Body of pancreas (tissue), 4 donors: ENCODE measurements around the gene ZCCHC7. TPM values are rescaled to one million over a fixed set of nuclear protein-coding genes. Genes with fewer than 3 reads are reported as not detected.

Experiments used
- ATAC-seq: fragments of 150-250 bp; one replicate; pipeline ENCODE4 v1.9.1; 2016
- DNase-seq, 4 donors: peaks; one replicate each; pipeline ENCODE4 v3.0.0-alpha.2; 2019
- H3K27ac ChIP-seq, 4 donors: fragments of 200-600 bp; sonication (generic); 1 replicate in 3 of 4; 2 replicates in 1 of 4; pipeline versions ENCODE4 v1.5.1 to v1.6.1; 2016 to 2019; ENCODE audit warnings: mild to moderate bottlenecking in 1 of 4, mixed read lengths in 1 of 4, moderate library complexity in 1 of 4
- H3K27me3 ChIP-seq, 2 donors: fragments of 200-600 bp; sonication (generic); one replicate each; pipeline ENCODE4 v1.6.0; 2016; ENCODE audit warnings: mild to moderate bottlenecking in 1 of 2
- H3K36me3 ChIP-seq, 2 donors: fragments of 200-600 bp; sonication (generic); replicated peaks in 1 of 2; 2 replicates each; pipeline ENCODE4 v1.5.1; 2016; ENCODE audit warnings: low read depth in 2 of 2; ENCODE audit not compliant: insufficient read depth in 1 of 2
- H3K4me1 ChIP-seq: fragments of 200-600 bp; sonication (generic); one replicate; pipeline ENCODE4 v1.6.0; 2016
- H3K4me3 ChIP-seq, 2 donors: fragments of 200-600 bp; sonication (generic); 1 replicate in 1 of 2; 2 replicates in 1 of 2; pipeline ENCODE4 v1.5.1; 2016 to 2019
- H3K9me3 ChIP-seq, 3 donors: fragments of 200-600 bp; sonication (generic); 1 replicate in 2 of 3; 2 replicates in 1 of 3; pipeline ENCODE4 v1.5.1; 2016
- POLR2A ChIP-seq, 3 donors: fragments of 450-650 bp; IDR thresholded peaks; one replicate each; pipeline ENCODE4 v1.6.1; 2016; ENCODE audit warnings: antibody characterized with exemption in 3 of 3, mild to moderate bottlenecking in 2 of 3
- WGBS, 2 donors: methylation state at CpG; one replicate each; pipeline ENCODE4 v1.1.5; 2017; 5-methylcytosine and 5-hydroxymethylcytosine counted together
- intact Hi-C: fragments of 100-400 bp; cut with DNase I; formaldehyde crosslinking; loops from one replicate; pipeline ENCODE4 v1.15.1; 2023
- total RNA-seq, 2 donors: library from RNA; depleted of rRNA; stranded (reverse); fragments of >200 nt; gene quantifications; one replicate each; pipeline ENCODE4 v1.1.0, GENCODE V29; 2016
- TF ChIP-seq, protein P1 (sequence below), 7 experiments: fragments of 450-650 bp in 4 of 7; fragments of 200-600 bp in 3 of 7; sonication (generic) in 3 of 7; IDR thresholded peaks; one replicate each; pipeline ENCODE4 v1.5.1; 2016 to 2019; ENCODE audit warnings: antibody characterized with exemption in 7 of 7

ZCCHC7 gene
- total RNA-seq, 2 donors from 2014 or later: 10.1 to 18.1 TPM

GRCh38 chr9:37380570-37380969, 260.2 kb downstream of the ZCCHC7 start:
- DNase-seq (no peak), ATAC-seq (no peak)
- TF ChIP-seq, protein P1, sequence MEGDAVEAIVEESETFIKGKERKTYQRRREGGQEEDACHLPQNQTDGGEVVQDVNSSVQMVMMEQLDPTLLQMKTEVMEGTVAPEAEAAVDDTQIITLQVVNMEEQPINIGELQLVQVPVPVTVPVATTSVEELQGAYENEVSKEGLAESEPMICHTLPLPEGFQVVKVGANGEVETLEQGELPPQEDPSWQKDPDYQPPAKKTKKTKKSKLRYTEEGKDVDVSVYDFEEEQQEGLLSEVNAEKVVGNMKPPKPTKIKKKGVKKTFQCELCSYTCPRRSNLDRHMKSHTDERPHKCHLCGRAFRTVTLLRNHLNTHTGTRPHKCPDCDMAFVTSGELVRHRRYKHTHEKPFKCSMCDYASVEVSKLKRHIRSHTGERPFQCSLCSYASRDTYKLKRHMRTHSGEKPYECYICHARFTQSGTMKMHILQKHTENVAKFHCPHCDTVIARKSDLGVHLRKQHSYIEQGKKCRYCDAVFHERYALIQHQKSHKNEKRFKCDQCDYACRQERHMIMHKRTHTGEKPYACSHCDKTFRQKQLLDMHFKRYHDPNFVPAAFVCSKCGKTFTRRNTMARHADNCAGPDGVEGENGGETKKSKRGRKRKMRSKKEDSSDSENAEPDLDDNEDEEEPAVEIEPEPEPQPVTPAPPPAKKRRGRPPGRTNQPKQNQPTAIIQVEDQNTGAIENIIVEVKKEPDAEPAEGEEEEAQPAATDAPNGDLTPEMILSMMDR (IDR thresholded peaks at IDR 0.05): no peak
- Histone ChIP-seq H3K36me3 (no peaks in the 10 kb centered on the region), H3K4me1 (no peaks in the 10 kb centered on the region), H3K4me3 (no peak overlapping the region), H3K27me3 (no peaks in the 10 kb centered on the region), H3K9me3 (no peaks in the 10 kb centered on the region), H3K27ac (no peak overlapping the region)
- intact Hi-C loops: no loop called here
- 87 to 95% methylated on average over 9 of the region's 9 CpGs for WGBS, 2 donors

DNA sequence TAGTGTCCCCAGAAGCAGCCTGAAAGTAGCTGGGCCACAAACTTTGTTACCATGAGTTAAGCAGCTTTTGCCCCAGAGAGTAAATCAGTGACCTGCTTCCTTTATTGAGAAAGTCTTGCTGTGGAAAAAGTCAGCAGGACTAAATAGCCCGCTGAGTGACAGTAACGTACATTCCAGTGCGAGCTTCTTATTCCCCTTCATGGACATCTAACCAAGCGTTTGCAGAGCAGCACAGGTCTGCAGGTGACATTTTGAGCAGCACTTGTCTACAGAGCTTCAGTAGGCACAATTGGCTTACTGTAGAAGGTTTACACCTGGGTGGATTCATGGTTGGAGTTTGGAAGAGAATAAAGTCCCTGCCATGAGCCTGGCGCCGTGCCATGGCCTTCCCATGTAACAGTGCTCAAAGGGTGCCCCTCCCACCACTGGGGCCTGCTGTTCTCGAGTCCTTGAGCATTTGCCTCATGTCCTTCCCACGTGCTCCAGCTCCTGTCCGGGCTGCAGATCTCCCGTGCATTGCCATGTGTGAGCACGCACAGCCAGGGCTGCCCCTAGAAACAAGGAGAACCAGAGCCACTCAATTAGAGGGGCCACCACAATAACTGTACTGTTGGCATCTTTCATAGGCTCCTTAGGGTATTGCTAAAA, 260.8 kb downstream of the ZCCHC7 start:
- DNase-seq (peak in 1 of 4 donors; percentile 31), ATAC-seq (no peak)
- H3K27me3 ChIP-seq: no peaks in the 10 kb centered on the region
- intact Hi-C loops: no loop called here
- 68 to 70% methylated on average over 11 of the region's 11 CpGs for WGBS, 2 donors
- no peaks in the 10 kb centered on the region for H3K4me1 ChIP-seq
- no peaks in the 10 kb centered on the region for H3K36me3 ChIP-seq
- no peak for TF ChIP-seq POLR2A (IDR thresholded peaks at IDR 0.05)
- TF ChIP-seq, protein P1 (IDR thresholded peaks at IDR 0.05): no peak
- no peaks in the 10 kb centered on the region for H3K9me3 ChIP-seq
- H3K27ac ChIP-seq: no peak overlapping the region
- no peak overlapping the region for H3K4me3 ChIP-seq

GRCh38 chr9:37382161-37382981, 262.0 kb downstream of the ZCCHC7 start:
- Histone ChIP-seq H3K4me1 (no peaks in the 10 kb centered on the region), H3K27ac (no peak overlapping the region), H3K9me3 (no peaks in the 10 kb centered on the region), H3K36me3 (no peaks in the 10 kb centered on the region), H3K4me3 (no peak overlapping the region), H3K27me3 (no peaks in the 10 kb centered on the region)
- TF ChIP-seq, protein P1 (IDR thresholded peaks at IDR 0.05): no peak
- TF ChIP-seq POLR2A (IDR thresholded peaks at IDR 0.05): no peak
- ATAC-seq: no peak
- 79 to 86% methylated on average over 14 of the region's 14 CpGs for WGBS, 2 donors
- no peak for DNase-seq
- intact Hi-C loops: no loop called here

GRCh38 chr9:37382982-37383357, 262.6 kb downstream of the ZCCHC7 start:
- TF ChIP-seq, protein P1 (IDR thresholded peaks at IDR 0.05): no peak
- TF ChIP-seq POLR2A (IDR thresholded peaks at IDR 0.05): no peak

More at GRCh38 chr9:37382982-37383357, 262.6 kb downstream of the ZCCHC7 start:
- ATAC-seq (no peak), DNase-seq (no peak)
- intact Hi-C loops: no loop called here
- WGBS, 2 donors: 70 to 79% methylated on average over 4 to 5 of the region's 5 CpGs
- no peak overlapping the region for H3K27ac ChIP-seq
- no peak overlapping the region for H3K4me3 ChIP-seq
- no peaks in the 10 kb centered on the region for H3K36me3 ChIP-seq
- no peaks in the 10 kb centered on the region for H3K9me3 ChIP-seq
- no peaks in the 10 kb centered on the region for H3K27me3 ChIP-seq
- no peaks in the 10 kb centered on the region for H3K4me1 ChIP-seq
